ENCODE results near the gene SIK3. TPM values are rescaled to one million over a fixed set of nuclear protein-coding genes. Genes with fewer than 3 reads are reported as not detected.

The SIK3 gene
- total RNA-seq, 1 experiment from 2014 or later: 31.4 TPM

GRCh38 chr11:116936754-116937446 is 161.3 kb downstream of the SIK3 start:
- no peak overlapping the region for H2AFZ ChIP-seq (ENCODE audit: low read length)
- H2BK120ac ChIP-seq (ENCODE audit: low read depth, low read length, poor library complexity, severe bottlenecking): no peak overlapping the region
- H3K18ac ChIP-seq (ENCODE audit: insufficient read length, low read depth, low read length): no peak overlapping the region
- no peaks in the 10 kb centered on the region for H3K79me1 ChIP-seq (ENCODE audit: insufficient read depth, low read depth, low read length, poor library complexity, severe bottlenecking)
- no peak overlapping the region for H2BK12ac ChIP-seq (ENCODE audit: insufficient read length, low read depth, low read length)
- no peak overlapping the region for H2BK20ac ChIP-seq (ENCODE audit: low read depth, low read length, poor library complexity, severe bottlenecking)
- H4K91ac ChIP-seq (ENCODE audit: insufficient read length, low read depth, low read length): no peak overlapping the region
- Mint-ChIP-seq H3K9me3 (no peaks in the 10 kb centered on the region), H3K36me3 (ENCODE audit: insufficient read depth in 1 of 3, low read depth in 3 of 3) (peaks cover 3 to 10% (median 3%) of the 10 kb centered on the region in 3 experiments; a peak in 5 of 7 replicates), H3K27ac (no peak overlapping the region), H3K4me1 (peaks cover 1% of the 10 kb centered on the region in 2 experiments), H3K27me3 (ENCODE audit: low read depth) (no peaks in the 10 kb centered on the region), H3K4me3 (no peak overlapping the region)
- no peak overlapping the region for H3K4ac ChIP-seq (ENCODE audit: low read depth, low read length)
- H3K79me2 ChIP-seq (ENCODE audit: insufficient read depth, low read length): no peaks in the 10 kb centered on the region
- H3K9ac ChIP-seq (ENCODE audit: extremely low read depth, insufficient read length, low read length): no peak overlapping the region
- H2BK5ac ChIP-seq (ENCODE audit: insufficient read length, low read length): no peak overlapping the region
- 100% methylated on average over 1 of the region's 3 CpGs for WGBS (ENCODE audit: extremely low coverage, insufficient read length, low lambda C conversion rate)
- no peaks in the 10 kb centered on the region for H3K27me3 ChIP-seq (ENCODE audit: insufficient read depth, low read length)
- H3K27ac ChIP-seq (ENCODE audit: insufficient read length, low read depth, low read length): no peak overlapping the region
- H3K56ac ChIP-seq (ENCODE audit: insufficient read length, low read depth, low read length): no peak overlapping the region
- H3K23ac ChIP-seq (ENCODE audit: insufficient read length, low read depth, low read length): no peak overlapping the region
- H3T11ph ChIP-seq (ENCODE audit: low read length): no peak overlapping the region
- no peak overlapping the region for H4K5ac ChIP-seq (ENCODE audit: insufficient read length, low read depth, low read length)
- TF ChIP-seq CTCF (conservative IDR thresholded peaks at IDR 0.05): no peak
- no peak overlapping the region for H3K14ac ChIP-seq (ENCODE audit: insufficient read depth, low read length)
- H4K20me1 ChIP-seq (ENCODE audit: control insufficient read depth, insufficient read depth, insufficient read length): no peaks in the 10 kb centered on the region
- no peak overlapping the region for H2BK15ac ChIP-seq (ENCODE audit: low read depth, low read length)
- no peaks in the 10 kb centered on the region for H3K9me3 ChIP-seq (ENCODE audit: control insufficient read depth, low read depth, low read length)
- no peak overlapping the region for H4K8ac ChIP-seq (replicated peaks; ENCODE audit: insufficient read length, low read depth, low read length)
- 0 out of 2 replicates have a peak, but pooled peaks cover 3% of the 10 kb centered on the region for H3K4me1 ChIP-seq (ENCODE audit: insufficient read depth, low read length)
- DNase-seq: no peak
- H3K23me2 ChIP-seq (ENCODE audit: insufficient read length, low read depth, low read length, poor library complexity, severe bottlenecking): no peaks in the 10 kb centered on the region
- H2AK5ac ChIP-seq (ENCODE audit: insufficient read length, low read length): no peak overlapping the region
- no peak overlapping the region for H3K4me2 ChIP-seq (ENCODE audit: insufficient read depth, insufficient read length, low read length)
